HG02571 (cell line): ENCODE measurements around the gene AK8.

ENCODE experiments used
- ATAC-seq: cut with Tn5 transposase; IDR thresholded peaks from one replicate; pipeline ENCODE4 v1.9.1; 2021; ENCODE audit warnings: mild to moderate bottlenecking, moderate library complexity; ENCODE audit not compliant: unreplicated experiment

The AK8 gene

DNA sequence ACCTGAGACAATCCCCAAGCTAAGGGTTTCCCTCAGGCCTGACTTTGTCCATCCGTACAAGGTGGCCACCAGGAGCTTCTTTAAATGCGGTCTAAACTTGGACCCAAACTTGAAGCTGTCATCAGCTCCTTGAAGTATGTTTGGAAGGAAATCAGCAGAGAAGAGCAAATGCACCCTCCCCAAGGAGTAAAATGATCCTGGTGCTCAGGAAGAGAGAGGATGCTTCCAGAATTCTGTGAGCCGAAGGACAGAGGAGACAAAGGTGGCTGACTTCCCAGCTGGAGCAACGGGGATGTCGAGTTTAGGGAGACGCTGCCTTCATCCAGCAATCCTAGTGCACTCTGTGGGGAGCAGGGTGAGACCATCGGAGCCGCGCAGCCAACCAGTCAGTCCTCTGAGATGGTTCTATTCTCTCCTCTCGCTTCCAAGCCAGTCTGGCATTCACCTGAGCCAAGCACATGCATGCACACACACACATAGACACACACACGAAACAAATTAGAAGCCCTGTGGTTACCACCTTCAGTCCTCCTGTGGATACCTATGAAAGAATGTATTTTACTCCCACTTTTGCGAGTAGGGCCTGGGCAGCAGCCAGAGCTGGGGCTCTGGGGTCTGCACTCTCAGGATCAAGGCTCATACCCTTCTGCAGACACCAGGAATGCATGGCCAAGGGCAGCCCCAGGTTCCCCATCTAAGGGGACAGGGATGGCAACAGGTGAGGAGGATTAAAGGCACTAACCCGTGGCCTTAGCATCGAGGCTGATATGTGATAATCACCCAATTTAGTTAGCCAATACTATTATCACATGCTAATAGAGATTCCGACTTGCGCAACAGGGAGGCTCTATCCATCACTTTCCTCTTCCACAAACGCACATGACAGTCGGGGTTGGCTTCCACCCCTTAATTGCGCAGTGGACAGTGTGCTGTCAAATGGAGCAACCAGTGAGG is 132.1 kb downstream of the AK8 start:
- no peak for ATAC-seq

DNA sequence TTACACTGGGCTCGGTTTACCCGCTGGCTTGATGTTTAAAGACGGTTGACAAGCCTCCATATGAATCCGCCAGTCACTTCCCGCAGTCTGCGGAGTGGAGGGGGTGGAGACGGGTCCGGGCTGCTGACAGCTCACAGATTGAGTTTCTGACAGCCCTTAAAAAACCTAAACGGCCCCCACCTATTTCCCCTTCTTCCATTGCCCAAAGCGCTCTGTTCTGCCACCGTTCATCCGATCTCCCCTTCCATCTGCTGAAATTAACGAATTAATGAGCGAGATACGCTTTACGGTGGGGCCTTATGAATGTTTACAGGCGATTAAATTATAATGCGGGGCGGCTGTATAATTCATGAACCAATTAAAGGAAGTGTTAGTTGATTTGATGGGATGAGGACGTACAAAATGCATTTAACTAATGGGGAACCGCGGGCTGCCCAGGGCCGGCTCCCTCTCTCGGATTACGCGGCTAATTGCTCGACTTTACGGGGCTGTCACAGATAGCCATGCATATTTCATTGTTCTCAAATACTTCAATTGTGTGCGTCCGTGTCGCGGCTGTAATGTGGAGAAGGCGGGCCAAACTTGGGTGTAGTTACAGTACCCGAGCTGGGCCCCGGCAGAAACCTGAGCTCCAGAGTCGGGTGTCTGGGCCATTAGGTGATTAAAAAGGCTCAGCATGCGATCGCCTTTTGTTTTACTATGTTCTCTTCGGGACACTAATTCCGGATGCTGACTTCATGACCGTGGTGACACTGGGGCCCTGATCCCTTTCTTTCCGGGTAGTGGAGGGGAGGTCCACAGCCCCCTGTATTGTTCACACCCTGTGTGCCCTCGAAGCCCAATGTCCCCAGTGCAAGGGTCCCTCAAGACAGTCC is 133.0 kb downstream of the AK8 start:
- no peak for ATAC-seq

DNA sequence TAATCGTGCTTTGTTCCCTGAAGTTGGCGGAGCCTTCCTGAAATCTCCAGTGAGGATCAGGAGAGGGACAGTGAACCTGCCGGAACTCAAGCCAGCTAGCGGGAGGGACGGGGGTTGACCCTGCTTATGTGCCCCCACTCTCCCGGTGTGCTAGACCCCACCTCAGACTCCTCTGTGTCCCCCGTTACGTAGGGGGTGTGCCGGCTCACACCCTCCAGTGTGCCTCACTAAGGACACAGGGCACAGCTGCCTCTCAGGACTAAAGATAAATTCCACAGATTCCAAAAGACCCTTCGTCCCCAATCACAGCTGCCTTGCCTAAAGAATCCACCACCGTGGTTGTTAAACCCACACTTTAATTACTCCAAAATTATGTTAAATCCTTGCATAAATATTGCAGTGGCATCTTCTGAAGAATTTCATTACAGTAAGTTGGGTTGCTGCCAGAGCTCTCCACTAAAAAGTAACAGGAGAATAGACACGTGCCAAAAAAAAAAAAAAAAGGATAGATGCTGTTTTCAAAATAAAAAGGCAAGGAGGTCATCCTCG is 134.1 kb downstream of the AK8 start:
- no peak for ATAC-seq

DNA sequence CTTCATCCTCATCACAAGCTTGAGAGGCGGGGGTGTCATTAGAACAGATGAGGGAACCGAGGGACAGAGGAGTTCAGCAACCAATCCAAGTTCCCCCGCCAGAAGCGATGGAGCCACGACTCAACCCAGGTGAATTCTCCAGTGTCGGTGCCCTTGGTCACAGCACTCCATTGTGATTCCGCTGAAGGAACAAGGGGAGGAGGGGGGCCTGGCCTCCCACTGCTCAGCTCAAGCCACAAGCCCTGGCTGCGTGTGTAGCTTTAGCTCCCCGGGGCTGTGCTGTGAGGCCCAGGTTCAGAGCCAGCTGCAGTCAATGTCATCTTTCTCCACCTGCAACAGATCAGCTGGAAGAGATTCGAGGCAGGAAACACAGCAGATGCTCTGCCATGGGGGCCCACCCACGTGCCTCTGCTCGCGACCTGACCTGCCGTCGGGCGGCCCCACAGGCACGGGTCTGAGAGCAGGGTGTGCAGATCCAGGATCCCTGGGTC is 135.2 kb downstream of the AK8 start:
- no peak for ATAC-seq

DNA sequence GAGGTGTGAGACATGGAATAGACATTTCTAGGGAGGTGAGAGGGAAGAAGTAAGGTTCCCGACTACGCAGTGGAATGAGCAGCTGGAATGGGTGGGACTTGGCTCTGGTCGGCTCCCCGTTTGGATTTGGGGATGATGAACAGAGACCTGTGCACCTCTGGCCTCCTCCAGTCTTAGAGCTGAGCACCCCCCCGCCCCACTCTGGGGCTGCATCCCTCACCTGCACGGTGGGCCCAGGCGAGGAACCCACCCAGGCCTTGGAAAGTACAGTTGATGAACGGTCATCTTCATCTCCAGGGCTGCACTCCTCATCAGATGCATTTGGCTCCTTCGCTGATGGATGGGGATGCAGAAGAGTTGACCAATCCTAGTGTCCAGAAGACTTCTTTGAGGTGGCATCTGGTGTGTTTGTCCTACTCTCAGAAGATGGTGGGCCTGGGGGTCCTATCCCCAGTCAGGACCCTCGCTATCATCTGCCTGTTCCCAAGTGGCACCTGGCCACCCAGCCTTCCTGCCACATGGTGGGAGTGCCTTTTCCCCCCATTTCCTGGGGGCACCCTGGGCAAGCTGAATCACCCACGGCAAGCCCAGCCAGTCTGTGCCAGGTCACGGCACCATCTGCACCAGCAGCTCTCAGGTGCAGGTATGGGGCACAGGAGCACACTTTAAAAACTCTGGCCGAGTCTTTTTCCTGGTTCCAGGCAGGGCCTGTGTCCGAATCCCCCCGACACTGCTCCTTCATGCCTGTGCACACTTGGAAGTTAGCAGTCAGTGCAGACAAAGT is 137.4 kb downstream of the AK8 start:
- ATAC-seq = no peak

DNA sequence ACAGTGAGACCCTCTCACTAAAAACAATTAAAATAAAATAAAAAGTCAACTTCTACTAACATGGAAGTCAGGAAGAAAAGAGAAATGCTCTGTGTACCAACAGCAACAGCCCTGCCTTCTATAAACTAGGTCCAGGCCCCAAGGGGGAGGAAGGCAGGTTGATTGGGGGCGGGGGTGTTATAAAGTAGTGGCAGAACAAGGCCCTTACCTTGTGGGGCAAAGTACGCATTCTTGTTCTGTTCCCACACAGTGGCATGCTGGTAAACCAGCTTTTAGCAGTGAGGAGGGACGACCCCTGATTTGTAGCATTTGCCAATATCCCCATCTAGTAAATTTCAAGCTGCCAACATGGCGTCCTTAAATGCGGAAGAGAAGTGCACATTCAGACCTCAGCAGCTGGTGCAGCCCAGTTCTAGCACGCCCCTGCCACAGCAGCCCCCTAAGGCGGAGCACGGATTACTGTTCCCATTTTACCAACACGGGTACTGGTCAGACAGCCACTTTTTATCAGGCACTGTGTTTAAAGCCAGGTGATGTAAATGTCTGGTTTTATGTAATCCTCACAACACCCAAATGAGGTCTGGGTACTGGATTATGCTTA is 138.3 kb downstream of the AK8 start:
- no peak for ATAC-seq

DNA sequence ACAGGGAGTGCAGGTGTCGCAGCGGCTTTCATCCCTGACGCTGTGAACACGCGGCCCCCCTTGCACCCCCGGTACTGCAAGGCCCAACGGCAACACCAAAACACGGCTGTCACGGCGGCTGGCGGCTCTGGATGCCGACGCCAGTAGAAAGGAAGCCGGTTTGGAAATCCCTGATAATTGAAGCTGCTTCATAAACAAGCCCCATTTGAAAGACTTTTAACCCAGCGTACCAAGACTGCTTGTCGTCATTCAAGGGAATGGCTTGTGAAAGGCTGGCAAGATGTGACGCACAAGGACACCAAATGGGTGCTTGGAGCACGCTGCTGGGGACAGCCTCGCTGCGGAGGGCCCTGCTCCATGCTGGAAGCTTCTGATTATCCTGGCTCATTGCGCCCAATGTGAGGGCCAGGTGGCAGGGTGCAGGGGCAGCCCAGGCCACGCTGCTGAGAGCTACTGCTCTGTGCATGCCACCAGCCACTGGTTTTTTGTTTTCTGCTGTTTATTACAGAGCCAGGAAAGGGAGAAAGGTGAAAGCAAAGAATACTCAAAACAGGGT is 144.7 kb downstream of the AK8 start:
- ATAC-seq = no peak

DNA sequence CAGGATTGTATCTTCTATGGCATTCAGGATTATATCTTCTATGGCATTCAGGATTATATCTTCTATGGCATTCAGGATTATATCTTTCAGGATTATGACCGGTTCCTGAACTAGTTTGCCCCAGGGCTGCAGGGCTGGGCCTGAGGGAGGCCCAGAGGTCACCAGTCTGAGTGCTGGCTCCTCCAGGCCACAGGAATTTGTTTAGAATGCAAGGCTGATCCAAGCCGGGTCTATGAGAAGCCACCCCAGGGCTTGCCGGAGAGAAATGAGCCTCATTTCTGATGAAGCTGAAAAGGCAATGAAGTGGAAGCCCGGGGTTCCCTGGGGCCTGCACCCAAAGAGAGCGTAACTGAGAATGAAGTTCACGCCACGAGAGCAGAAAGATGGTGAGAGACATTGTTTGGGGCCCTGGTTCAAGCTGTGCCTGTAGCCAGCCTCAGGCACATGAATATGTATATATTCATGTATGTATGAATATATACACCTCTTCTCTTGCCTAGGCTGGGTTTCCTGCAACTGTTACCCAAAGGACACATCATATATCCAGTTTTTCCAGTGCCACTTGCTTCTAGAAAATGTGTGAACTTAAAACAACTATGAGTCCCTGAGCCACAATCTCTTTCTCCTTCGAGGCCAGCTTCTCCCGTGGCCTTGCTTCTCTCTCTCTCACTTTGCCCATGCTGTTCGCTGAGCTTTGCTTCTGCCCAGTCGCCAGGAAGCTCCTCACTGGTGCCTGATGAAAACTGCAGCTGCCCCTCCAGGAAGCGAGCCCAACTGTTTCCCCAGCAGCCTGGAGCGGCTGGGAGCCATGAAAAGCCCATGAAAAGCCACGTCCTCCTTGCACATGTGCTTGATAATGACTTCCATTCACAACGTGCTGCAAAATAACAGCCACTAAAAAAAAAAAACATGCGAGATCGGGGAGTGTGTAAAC is 145.5 kb downstream of the AK8 start:
- no peak for ATAC-seq

DNA sequence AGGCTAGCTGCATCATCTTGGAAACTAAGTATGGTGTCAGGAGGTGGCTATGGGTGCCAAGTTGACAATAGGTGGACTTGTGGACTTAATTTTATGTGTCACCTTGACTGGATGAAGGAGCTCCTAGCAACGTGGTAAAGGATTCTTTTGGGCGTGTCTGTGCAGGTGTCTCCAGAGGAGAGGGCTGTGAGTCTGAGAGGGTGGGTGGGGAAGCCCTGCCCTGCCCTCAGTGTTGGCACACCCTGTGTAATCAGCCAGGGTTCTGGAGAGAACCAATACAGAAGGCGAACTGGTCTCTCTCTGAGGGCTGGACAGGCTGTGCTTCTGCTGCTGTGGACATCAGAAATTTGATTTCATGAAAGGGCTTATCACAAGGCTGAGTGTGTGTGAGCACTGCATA is 146.9 kb downstream of the AK8 start:
- no peak for ATAC-seq

DNA sequence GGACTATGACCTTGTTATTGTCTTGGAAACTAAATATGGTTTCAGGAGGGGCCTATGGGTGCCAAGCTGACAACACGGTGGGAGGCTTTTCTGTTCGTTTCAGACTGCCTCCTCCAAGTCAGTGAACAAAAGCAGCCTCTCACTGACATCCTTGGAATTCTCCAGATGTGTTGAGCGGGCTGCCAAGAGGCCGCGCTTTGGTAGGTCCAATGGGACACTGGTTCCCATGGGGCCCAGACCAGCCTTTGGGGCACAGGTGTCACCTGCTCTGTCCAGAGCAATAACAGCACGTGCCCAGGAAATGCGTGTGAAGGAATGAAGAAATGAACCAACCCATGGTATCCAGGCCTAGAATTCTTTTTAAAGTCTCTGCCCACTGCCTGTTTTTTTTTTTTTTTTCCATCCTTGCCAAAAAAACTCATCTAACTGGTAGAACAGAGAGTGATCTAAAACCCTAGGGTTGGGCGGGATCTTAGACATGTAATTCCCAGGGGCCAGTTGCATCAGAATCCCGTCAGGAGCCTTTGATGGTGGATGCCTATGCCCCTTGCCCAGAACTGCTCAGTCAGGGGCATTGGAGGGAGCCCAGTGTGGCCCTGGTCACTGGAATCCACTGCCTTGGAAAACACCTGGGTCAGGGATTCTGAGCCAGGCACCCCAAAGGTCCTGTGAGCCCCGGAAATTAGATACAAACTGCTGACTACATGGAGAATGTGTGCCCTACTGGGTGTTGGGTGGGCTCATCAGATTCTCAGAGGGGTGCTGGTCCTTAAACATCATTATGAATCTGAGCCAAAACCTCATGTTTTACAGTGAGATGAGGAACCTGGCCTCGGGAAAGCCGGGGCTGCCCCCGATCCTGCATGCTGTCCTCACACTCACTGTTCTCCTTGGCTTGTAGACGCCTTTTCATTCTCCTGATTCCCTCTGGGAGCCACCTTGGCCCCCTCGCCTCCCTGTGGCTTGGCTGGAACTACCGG is 147.7 kb downstream of the AK8 start:
- no peak for ATAC-seq

DNA sequence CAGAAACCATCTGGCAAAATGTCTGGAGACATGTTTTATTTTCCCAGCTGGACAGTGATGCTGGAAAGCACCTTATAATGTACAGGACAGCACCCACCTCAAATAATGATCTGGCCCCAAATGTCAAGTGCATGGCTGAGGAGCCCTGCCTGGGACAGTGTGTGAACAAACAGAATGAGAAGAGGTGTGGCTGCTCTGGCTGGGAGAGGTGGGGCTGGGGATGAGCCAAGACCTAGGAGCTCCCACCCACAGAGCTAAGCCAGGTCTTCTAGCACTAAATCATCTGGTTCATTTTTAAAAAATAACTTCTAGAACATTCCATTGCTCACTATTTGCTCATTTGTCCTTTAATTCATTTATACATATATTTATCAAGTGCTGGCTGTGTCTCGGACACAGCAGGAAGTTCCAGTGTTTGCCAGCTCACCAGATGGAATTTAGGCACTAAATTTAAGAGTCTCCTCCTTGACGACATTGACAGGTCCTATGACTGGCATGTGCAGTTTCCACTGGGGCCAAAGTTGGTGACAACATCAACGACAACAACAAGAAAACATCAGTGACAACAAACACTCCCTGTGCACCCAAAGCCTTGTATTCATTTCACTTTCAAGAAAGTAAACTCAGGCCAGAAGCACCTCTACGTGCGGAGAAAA is 148.7 kb downstream of the AK8 start:
- ATAC-seq = no peak

DNA sequence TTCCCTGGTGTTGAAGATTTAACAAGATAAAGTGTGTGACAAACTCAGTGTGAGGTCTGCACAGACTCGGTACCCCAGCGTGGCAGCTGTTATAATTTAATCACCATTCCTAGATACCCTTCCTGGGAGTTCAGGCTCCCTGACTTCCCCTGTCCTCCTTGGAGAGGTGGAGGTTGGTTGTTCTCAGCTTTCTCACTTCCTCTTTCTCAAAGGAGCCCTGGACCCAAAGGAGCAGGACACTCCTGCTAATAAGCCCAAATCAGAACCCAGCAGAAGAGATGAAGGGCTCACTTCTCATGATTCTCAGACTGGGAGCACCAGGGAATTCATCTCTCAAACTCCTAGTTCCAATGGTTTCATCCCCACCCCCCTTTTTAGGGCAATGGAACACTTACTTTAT is 149.6 kb downstream of the AK8 start:
- no peak for ATAC-seq

DNA sequence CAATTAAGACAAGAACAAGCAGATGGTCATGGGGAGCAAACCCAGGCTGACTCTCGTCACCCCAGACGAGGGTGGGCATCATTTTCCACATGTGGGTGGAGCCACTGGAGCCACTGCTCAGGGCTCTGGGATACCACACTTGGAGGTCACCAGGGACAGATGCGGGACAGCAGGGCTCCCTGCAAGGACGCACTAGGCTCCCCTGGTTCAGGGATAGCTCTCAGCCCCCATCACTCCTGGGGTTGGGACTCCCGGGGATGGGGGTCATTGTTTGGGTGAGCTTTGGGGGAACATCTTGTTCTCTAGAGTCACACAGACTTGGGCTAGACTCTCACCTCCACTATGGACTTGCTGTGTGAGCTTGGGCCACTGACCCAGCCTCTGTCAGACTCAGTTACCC is 150.0 kb downstream of the AK8 start:
- ATAC-seq = no peak

DNA sequence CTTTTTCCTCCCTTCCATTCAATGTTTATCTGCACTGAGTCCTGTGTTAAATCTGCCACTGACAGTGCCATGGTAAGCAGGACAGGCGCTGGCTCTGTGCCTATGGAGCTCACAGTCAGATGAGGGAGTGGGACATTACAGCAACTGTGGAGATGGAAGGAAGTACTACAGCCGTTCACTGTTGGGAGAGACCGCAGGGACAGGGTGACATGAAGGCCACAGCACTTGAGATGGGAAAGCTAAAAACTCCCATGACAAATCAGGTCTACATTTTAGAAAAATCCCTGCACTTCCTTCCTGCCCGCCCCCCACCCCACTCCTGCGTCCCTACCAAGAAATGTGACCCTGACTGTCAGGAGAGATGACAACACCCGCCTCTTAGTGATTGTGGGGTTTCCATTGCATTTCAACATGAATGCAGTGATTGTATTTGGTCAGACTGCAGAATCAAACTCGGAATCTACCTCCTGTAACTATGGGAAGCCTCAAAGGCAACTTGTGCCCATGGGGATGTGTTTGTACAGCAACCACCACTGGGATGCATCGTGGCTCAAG is 151.4 kb downstream of the AK8 start:
- no peak for ATAC-seq

DNA sequence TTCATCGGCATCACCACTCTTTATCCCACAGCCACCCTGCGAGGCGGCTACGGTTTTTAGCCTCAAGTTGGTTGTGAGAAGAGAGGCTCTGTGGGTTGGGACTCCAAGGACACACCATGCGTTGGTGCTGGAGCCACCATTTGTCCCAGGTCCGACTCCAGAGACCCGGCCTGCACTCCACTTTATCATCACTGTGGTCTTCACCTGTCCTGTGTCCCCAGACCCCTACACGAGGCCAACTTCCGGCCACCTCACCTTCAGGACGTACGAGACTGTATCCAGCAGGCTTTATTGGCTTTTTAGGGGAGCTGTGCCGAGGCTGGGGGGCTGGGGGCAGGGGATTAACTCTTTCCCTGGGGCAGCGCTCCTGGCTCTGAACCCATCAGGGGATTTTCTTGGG is 152.8 kb downstream of the AK8 start:
- ATAC-seq = no peak

DNA sequence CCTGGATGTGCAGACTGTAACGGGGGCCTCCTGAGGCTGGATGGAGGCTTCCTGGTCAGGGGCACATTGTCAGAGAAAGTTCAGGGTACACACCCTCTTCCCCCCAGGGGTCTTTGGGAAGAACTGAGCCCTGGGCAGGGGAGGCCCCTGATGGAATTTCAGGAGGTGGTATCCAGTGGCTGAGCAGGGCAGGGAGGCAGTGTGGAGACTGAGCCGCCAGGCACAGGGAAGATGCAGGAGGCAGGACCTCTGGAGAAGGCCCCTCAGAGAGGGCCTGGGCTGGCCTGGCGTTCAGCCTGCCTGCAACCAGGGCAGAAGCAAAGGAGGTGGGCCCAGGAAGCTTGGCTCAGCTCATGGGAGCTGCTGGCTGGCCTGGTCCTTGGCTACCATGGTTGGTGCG is 154.3 kb downstream of the AK8 start:
- no peak for ATAC-seq

DNA sequence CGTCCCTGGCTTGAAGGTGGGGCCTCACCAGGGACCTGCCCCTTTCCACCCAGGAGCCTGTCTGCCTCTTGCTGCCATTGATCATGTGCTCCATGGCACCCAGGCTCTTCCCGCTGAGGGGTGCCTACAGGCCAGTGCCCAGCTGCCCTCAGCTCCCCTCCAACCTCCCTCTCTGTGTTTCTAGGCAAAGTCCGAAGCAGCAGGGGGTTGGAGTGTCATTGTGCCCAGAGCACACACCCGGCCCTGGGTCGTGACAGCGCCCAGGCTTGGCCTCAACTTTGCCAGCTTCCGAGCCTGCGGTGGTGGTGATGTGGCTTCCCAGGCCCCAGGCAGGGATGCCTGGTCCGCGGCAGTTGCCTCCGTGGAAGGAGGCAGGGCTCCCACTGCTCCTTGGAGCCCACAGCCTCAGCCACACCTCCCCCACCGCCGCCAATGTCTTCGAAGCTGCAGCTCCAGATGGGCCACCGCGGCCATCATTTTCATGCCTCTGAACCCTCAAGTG is 155.5 kb downstream of the AK8 start:
- no peak for ATAC-seq
